HAP-1 (cell line): Measurements from ENCODE around the gene DPH6.

Experiments used
- DNase-seq, 2 experiments: peaks; one replicate each; pipeline ENCODE4 v3.0.0-alpha.2; 2016 to 2020; ENCODE audit warnings: low spot score in 2 of 2
- H3K27me3 ChIP-seq: fragments of 250-450 bp; sonication (Bioruptor Pico); 2 replicates; pipeline ENCODE4 v1.5.1; 2020; ENCODE audit warnings: low read depth, mild to moderate bottlenecking, moderate library complexity
- H3K36me3 ChIP-seq: fragments of 250-450 bp; sonication (Bioruptor Pico); replicated peaks from 2 replicates; pipeline ENCODE4 v1.5.1; 2020; ENCODE audit warnings: mild to moderate bottlenecking
- H3K4me1 ChIP-seq: fragments of 250-450 bp; sonication (Bioruptor Pico); 2 replicates; pipeline ENCODE4 v1.5.1; 2020; ENCODE audit warnings: mild to moderate bottlenecking
- H3K4me3 ChIP-seq: fragments of 250-450 bp; sonication (Bioruptor Pico); 2 replicates; pipeline ENCODE4 v1.5.1; 2020; ENCODE audit warnings: mild to moderate bottlenecking, moderate library complexity
- H3K9me3 ChIP-seq: fragments of 250-450 bp; sonication (Bioruptor Pico); 2 replicates; pipeline ENCODE4 v1.5.1; 2020; ENCODE audit warnings: mild to moderate bottlenecking, moderate library complexity
- in situ Hi-C: fragments of 300-500 bp; cut with MboI; formaldehyde crosslinking; loops from 3 replicates; pipeline ENCODE4 v1.14.3; 2020; ENCODE audit warnings: low sequenced_read_pairs, inconsistent platforms, mixed read lengths

DPH6 gene

DNA sequence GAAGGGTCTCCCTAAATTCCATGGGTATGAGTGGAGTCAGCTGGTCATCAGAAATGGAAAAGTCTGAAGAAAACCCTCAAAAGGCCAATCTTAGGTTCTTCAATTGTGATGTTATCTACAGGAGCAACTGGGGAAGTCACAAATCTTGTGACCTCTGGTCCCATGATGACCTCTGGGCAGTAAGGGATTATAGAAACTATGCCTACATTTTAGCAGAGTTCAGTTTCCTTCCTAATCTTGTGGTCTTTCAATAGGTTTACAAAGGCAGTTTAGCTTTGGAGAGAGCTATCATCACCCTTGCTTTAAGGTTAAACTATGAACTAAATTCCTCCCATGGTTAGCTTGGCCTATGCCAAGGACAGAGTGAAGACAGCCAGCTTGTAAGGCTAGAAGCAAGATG, 225.1 kb downstream of the DPH6 start:
- no peak overlapping the region for H3K4me3 ChIP-seq
- in situ Hi-C loops = no loop called here
- H3K36me3 ChIP-seq = no peaks in the 10 kb centered on the region
- no peak for DNase-seq
- no peaks in the 10 kb centered on the region for H3K4me1 ChIP-seq
- H3K9me3 ChIP-seq = no peaks in the 10 kb centered on the region
- H3K27me3 ChIP-seq = no peaks in the 10 kb centered on the region
